MM.1S (cell line): Measurements from ENCODE around the gene PARD3.

Experiments used
- EZH2 ChIP-seq: fragments of 300-600 bp; sonication (generic); optimal IDR thresholded peaks from 2 replicates; pipeline ENCODE3; 2017; ENCODE audit warnings: low read depth, mild to moderate bottlenecking, antibody characterized with exemption, low read length, mixed read lengths
- EZH2phosphoT487 ChIP-seq: fragments of 300-600 bp; sonication (generic); IDR thresholded peaks from 2 replicates; pipeline ENCODE4 v1.6.1; 2018; ENCODE audit warnings: antibody characterized with exemption, low read length
- TF ChIP-seq, protein P1 (sequence below): fragments of 300-600 bp; sonication (generic); IDR thresholded peaks from 2 replicates; pipeline ENCODE4 v1.5.1; 2016; ENCODE audit warnings: antibody characterized with exemption, low read length, mixed read lengths

DNA sequence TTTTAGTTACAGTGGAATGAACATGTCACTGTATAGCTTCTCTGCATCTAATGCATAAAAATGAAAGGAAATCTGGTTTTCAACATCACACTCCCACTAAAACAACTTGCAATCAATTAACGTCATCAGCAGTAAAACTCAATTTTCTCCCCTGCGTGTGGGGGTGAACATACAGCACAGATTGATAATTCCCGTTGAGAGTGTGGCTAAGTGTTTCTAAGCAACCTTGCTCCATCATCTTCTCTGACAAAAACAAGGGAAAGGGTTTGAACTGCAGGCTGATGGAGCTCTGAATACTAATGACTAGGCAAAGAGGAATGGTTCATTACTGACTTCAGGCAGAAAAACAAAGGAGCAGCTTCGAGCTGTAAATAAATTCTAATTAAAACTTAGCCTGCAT lies 238.3 kb downstream of the PARD3 start:
- TF ChIP-seq EZH2 = no peak
- TF ChIP-seq, protein P1, sequence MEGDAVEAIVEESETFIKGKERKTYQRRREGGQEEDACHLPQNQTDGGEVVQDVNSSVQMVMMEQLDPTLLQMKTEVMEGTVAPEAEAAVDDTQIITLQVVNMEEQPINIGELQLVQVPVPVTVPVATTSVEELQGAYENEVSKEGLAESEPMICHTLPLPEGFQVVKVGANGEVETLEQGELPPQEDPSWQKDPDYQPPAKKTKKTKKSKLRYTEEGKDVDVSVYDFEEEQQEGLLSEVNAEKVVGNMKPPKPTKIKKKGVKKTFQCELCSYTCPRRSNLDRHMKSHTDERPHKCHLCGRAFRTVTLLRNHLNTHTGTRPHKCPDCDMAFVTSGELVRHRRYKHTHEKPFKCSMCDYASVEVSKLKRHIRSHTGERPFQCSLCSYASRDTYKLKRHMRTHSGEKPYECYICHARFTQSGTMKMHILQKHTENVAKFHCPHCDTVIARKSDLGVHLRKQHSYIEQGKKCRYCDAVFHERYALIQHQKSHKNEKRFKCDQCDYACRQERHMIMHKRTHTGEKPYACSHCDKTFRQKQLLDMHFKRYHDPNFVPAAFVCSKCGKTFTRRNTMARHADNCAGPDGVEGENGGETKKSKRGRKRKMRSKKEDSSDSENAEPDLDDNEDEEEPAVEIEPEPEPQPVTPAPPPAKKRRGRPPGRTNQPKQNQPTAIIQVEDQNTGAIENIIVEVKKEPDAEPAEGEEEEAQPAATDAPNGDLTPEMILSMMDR = no peak
- no peak for TF ChIP-seq EZH2phosphoT487
